IPS-18c (cell line): ENCODE results near the gene CRIM1.

Experiments used
- H3K4me3 ChIP-seq: 2 replicates; pipeline ENCODE4 v1.7.0; 2013; ENCODE audit warnings: low read depth, mild to moderate bottlenecking, low read length, moderate library complexity; ENCODE audit not compliant: insufficient read depth
- H3K9me3 ChIP-seq: one replicate; pipeline ENCODE4 v1.6.1; 2013; ENCODE audit warnings: mild to moderate bottlenecking, low read length, moderate library complexity; ENCODE audit not compliant: control insufficient read depth, insufficient read depth

Gene CRIM1

DNA sequence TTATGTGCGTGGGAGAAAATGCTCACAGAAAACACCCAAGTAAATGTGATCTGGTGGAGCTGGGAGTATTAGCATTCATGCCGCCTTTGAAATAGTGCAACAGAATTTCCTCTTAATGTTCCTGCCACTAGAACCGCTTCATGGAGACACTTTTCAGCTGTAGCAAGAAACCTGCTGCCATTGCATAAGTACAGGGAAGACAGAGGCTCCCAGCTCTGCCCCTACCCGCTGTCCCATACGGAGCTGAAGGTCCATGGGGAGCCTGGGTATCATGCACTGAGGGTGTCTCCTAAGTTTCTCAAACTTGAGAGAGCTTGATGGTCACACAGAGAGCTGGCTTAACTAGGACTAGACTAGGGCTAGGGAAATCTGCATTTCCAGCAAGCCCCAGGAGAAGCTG, 49.6 kb downstream of the CRIM1 start:
- no peak overlapping the region for H3K4me3 ChIP-seq
- no peaks in the 10 kb centered on the region for H3K9me3 ChIP-seq

DNA sequence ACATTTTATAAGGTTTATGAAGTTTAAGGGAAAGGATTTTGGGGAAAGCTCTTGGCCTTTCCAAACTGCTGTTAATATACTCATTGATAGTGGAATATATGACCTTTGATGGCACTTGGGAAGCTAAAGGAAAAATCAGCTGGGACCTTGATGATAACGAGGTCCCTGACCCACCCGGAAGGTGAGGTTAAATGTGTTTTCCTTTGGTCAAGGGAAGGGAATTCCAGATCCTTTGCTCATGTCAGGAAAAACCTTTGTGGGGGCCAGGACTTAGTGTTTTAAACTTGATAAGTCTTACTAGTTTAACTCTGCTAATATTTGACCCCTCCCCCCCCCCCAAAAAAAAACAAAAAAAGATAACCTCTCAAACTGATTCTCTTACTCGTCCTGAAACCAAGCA, 50.7 kb downstream of the CRIM1 start:
- no peaks in the 10 kb centered on the region for H3K9me3 ChIP-seq

DNA sequence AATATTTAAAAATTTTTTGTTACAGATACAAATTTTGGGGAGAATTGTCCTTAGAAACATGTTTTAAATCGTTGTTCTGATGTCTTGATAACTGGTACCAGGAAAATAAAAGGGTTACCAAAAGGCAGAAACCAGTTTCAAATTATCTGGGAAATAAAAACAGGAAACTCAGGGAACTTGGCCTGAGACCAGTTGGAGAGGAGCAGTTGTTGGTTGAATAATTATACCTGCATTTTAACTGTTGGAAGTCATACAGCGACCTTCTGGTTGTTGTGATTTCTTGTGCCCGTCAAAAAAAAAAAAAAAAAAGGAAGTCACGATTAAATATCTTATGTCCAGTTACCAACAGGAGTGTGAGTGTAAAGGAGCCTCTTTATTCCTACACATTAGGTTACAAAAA, 51.8 kb downstream of the CRIM1 start:
- Histone ChIP-seq H3K4me3 (no peak overlapping the region), H3K9me3 (no peaks in the 10 kb centered on the region)

More for the DNA sequence above, 50.7 kb downstream of the CRIM1 start:
- H3K4me3 ChIP-seq: no peak overlapping the region

DNA sequence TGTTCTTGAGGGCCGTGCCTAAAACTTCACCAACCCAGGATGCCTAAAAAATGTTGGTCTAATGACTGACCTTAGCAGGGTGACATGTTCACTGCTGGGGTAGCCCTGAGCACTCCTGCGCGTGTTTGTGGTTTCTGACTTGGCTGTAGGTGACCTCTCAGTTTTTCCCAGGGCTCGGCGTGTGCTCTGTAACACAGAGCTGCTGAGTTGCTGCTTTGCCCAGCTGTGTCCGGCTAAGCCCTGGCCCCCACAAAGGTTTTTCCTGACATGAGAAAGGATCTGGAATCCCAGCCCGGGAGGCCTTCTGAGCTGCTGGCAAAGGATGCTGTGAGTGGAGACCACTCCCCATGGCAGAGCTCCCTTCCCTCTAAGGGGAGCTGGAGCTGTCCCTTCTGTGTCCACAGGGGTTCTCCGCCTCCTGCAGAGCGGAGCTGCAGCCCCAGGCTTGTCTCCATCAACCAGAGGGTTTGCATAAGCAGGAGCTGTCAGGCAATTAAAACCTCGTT, 52.7 kb downstream of the CRIM1 start:
- no peaks in the 10 kb centered on the region for H3K9me3 ChIP-seq
- no peak overlapping the region for H3K4me3 ChIP-seq

DNA sequence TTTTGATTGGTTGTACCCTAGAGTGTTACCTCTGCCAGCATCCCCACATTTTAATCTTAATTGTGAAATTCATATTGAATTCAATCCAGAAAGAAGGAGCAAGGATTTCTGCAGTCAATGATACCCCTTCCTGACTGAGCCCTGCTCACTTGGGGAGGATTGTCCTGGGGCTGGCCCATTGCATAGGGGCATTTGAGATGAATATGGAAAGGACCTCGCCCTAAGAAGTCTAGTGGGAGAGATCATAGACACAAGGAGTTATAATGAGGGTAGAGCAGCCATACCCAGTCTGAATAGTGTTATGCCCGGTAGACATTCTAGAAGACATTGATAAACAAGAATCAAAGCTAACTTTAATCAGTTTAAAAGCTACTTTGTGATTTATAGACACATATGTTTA, 53.8 kb downstream of the CRIM1 start:
- no peaks in the 10 kb centered on the region for H3K9me3 ChIP-seq
- H3K4me3 ChIP-seq: no peak overlapping the region

DNA sequence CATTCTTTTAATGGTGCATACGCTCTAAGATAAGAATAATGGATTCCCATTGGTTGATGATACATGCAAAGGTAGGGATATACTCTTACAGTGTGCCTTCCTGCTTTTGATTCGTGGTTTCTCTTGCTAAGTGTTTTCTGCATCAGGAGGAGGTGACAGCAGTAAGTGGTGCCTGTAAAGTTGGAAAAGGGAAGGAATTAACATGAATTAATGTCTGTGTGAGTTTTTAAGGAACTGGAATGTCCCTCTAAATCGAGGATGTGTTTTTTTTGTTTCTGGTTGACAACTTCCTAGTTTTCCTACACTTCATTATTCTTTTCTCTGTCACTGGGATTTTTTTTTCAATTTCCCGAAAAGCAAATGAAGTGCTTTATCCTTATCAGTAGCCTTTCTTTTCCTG, 54.4 kb downstream of the CRIM1 start:
- no peak overlapping the region for H3K4me3 ChIP-seq
- no peaks in the 10 kb centered on the region for H3K9me3 ChIP-seq

DNA sequence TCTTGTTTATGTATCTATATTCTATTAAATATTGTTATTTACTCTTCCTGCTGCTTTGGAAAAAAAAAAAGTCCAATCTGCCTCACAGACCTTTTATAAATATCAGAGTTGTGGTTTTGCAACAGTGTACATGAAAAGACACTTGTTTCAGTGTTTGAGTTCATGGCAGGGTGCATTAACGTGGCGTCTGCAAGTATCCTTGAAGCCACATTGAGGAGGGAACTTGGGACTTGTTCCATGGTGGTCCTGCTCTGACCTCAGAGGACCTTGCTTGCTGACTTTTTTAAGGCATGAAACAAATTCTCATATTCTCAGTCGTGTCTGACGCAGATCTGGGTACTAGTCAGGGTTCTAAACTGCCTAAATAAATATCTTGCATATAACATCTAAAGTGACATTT, 55.1 kb downstream of the CRIM1 start:
- Histone ChIP-seq H3K4me3 (no peak overlapping the region), H3K9me3 (no peaks in the 10 kb centered on the region)

DNA sequence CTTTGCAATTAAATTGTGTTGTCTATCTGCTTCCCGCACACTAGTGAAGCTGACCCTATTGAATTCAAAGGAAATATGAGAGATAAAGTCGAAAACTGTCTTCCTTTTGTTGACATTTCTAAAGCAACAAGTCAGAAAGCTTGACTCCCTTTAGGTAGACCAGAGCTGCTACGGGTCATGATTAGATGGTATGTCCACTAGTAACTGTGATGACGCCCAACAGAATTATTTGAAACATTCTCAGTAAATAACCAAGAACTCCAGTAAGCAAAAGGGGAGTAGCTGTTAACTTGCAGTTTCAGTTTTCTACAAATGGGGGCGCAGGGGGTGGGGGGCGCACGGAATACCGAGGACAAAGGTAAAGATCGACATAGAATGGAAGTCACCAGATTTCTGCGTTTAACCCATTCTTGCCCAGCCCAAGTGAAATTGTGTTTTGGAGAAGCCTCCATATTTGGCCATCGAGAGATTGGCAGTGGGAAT, 56.4 kb downstream of the CRIM1 start:
- no peak overlapping the region for H3K4me3 ChIP-seq
- no peaks in the 10 kb centered on the region for H3K9me3 ChIP-seq

DNA sequence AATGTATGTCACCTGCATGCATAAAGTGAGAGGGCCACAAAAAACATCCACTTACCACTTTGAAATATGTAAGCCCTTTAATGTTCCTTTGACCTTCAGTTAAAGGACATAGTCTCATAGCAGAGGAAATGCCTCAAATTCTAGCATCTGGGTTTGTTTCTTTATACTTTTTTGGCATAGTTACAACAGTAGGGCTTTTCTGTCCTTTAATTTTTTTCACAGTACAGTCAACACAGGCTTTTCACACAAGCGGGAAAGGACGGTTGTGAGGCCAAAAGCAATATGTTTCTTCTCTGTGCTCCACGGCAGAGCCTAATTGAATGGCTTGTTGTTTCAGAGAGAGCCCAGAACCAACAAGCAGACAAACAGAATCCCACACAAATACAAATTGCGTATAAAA, 57.6 kb downstream of the CRIM1 start:
- H3K9me3 ChIP-seq: no peaks in the 10 kb centered on the region
- no peak overlapping the region for H3K4me3 ChIP-seq

DNA sequence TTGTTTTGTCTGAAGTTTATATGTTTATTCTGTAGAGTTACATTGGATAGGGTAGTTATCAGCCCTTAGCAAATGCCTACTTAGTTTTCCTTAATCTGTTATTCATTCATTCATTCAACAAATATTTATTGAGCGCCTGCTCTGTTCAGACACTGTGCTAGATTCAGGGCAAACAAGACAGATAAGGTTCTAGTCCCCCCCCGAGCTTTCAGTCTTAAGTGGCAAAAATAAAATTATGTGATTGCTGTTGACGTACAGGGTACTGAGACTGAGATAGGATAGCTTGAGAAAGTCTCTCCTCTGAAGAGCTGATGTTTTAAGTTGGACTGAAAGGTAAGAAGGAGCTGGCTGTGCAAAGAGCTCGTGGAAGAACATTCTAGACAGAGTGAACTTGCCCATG, 58.7 kb downstream of the CRIM1 start:
- Histone ChIP-seq H3K4me3 (no peak overlapping the region), H3K9me3 (no peaks in the 10 kb centered on the region)

DNA sequence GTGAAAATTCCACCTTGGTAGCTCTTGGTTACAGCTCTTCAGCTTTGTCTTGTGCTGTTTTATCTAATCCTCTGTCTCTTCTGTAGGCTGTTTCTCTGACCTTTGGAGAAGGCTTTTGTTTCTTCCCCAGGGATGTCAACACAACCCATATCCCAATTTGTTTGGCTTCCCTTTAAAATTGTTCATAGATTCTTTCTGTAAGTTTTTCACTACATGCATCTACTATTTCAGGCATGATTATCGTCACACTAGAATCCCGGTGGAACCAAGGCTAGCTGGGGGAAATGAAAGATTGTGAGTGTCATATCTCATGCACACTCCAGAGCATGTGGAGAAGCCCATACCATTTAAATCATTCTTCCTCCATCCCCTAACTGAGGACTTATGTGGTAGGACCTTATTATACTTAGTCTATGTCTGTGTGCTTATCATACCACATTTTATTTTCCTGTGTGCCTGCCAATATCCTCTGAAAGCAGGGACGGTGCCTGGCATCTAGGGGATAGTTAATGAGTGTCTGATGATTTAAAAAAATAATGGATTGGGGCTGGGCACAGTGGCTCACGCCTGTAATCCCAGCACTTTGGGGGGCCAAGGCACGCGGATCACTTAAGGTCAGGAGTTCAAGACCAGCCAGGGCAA, 59.9 kb downstream of the CRIM1 start:
- no peak overlapping the region for H3K4me3 ChIP-seq
- no peaks in the 10 kb centered on the region for H3K9me3 ChIP-seq

DNA sequence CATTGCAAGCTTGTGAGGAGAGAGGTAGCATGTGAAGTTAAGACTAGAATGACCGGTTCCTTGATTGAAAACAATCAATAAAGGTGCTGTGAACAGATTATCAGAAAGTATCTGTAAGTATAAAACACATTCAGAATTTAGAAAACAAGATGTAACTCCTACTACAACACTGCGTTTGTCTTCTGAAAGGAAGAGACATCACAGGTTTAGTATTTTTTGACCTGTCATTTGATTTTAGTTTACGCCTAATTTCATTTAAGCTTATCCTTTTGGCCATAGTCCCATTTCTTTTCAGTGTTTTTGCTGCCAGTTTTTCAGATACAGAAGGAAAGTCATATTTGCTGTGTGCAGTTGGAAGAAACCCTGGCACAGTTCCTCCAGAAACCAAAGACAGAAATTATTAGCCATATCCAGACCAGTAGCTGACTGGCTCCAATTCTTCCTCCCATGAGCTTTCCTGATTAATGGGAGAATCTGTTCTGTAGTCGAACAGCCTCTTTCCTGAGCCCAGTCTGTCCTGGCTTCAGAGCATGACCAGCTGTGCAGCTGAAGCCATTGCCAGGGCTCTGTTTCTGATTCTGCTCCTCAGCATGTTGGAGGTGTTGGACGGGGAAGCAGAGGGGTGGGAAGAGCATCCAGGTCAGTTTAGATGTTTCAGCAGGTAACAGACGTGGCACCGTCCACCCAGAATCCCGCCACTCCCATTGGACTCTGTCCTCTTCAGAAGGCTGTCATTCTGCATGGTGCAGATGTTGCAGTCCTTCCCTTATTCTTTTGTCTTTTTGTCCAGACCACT, 61.0 kb downstream of the CRIM1 start:
- H3K4me3 ChIP-seq: no peak overlapping the region
- H3K9me3 ChIP-seq: no peaks in the 10 kb centered on the region

DNA sequence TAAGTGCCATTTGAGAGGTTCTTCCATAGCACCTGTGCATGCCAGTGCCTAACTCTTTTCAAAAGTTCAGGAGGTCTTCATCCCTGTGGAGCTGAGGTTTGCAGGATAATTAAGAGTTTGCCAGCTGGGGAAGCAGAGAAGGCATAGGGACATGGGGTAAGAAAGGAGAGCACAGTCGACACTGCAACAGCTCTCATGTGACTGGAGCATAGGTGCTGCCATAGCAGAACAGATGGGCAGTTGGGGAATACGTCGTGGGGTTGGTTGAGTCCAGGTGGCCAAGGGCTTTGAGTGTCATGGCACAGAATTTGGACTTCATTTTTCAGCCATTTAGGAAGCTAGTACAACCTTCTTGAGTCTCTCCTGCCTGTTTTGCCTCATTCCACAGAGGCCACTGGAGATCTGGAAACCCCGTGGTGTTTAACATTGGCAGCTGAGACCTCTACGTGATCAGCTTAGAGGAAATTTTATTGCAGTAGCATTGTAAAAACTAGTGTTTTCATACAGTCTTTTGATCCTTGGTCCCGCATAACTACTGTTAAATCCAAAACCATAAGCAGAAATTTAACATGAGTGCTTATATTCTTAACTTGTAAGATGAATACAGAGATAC, 65.1 kb downstream of the CRIM1 start:
- H3K9me3 ChIP-seq: no peaks in the 10 kb centered on the region
- H3K4me3 ChIP-seq: no peak overlapping the region

DNA sequence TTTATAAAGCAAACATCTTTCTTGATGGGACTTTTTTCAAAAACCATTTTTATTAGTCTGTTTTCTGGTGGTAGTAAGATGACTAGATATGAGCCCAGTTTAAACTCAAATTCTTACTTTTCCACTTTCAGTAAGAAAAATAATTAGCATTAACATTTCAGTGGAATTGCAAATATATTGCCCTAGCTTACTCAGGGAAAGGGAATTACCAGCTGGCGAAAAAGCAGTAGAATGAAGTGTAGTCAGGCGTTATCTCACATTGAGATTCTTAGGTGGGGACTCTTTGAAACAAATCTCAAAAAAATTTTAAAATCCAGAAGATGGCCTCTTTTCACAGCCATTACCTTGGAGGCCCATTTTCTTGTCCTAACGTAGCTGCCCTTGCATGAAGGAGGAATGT, 65.8 kb downstream of the CRIM1 start:
- H3K9me3 ChIP-seq: no peaks in the 10 kb centered on the region
- H3K4me3 ChIP-seq: no peak overlapping the region

DNA sequence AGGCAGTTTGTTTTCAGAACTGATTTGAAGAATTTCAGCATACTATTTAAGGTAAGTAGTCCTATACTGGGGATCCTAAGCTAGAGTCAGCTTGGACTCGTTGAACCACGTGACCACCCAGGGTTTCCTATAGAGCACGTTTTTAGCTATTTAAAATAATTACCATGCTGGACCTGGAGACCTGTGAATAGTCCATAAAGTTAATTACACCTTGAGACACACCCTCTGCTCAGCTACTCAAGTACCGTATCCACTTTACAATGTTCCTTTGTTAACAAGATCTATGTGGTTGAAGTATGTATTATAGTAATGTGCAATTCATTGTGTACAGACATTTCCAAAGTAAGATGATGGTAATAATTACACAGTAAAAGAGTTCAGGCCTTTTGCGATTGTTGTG, 67.6 kb downstream of the CRIM1 start:
- no peaks in the 10 kb centered on the region for H3K9me3 ChIP-seq
- no peak overlapping the region for H3K4me3 ChIP-seq

DNA sequence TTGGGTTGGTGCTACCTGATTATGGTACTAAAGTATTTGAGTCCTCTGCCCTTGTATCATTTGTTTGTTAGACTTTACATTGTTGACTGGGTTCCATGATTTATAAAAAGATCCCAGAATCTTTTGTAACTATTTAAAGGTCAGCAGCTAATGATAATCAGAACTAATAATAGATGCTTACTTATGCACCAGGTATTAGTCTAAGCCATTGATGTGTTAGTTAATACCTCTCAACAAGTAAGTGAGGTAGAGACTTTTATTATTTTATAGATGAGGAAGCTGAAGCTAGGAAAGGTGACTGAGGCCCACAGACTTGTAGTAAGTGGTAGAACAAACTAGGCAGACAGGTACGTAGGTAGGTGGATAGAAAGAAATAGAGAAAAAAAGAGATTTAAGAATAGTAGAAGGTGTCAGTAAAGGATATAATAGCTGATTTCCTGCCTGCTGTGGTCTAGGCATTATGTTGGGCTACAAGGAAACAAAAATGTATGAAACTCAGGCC, 68.1 kb downstream of the CRIM1 start:
- Histone ChIP-seq H3K4me3 (no peak overlapping the region), H3K9me3 (no peaks in the 10 kb centered on the region)

DNA sequence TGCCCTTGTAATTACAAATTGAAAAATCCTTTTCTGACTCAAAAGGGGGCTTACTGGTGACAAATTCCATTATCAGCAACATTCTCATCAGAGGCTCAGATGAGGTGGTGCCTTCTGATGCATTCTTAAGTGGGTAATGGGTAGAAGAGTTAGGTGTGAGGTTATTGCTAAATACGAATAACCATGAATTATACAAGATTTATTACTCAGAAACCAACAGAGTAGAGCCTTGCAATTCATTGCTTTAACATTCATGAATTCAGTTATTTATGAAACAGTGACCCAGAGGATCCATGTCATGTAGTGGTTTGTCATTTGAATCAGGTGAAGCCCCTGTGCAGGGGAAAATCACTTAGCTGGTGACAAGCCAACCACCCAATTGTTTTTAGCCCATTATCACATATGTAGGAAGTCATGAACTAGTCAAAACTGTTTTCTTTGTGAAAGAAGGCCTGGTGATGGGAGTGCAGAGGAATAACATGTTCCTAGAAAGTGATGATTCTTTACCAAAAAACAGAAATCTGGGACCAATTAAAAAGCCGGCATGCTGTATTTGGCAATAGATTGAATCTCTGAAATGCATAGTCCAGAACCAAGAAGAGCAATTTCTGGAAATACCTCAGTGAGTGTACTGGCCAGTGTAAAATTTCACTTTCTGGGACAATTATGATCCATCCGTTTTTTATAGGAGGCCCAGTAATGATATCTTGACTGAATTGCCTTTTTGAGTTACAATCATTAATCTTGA, 70.2 kb downstream of the CRIM1 start:
- no peak overlapping the region for H3K4me3 ChIP-seq

More for the DNA sequence above, 70.2 kb downstream of the CRIM1 start:
- H3K9me3 ChIP-seq: no peaks in the 10 kb centered on the region
